NT2/D1 (cell line): ENCODE data around the gene WDR62.

Experiments
- SUZ12 ChIP-seq: IDR thresholded peaks from 2 replicates; pipeline ENCODE4 v1.6.1; 2011; ENCODE audit not compliant: insufficient read length, insufficient read depth; ENCODE audit errors: extremely low read depth
- YY1 ChIP-seq: IDR thresholded peaks from 2 replicates; pipeline ENCODE4 v1.6.1; 2011; ENCODE audit not compliant: insufficient read length, insufficient read depth
- ZNF274 ChIP-seq: IDR thresholded peaks from 2 replicates; pipeline ENCODE4 v1.6.1; 2011; ENCODE audit warnings: mild to moderate bottlenecking, low read depth, low read length

DNA sequence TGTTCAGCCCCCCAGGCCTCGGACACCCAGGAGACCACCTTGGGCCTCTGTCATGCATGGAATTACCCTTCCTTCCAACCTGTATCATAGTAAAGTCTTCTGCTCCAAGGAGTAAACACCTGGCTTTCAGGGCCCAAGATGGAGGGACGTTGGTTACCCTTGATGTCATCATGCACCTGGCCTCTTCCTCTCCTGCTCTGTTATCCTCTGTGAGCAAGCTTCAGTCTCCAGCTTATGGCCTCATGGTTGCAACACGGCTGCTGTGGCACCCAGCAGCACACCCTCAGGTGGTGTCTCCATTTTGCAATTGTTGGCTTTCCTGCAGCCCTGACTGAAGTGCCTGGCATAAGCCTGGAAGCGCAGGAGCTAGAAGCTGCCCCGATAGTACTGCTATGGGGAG lies 52.3 kb downstream of the WDR62 start:
- TF ChIP-seq ZNF274 (no peak), YY1 (no peak), SUZ12 (no peak)
